Measurements from ENCODE around the gene ITSN2.

GRCh38 chr2:24182507-24182906 lies 177.8 kb downstream of the ITSN2 start:
- TF ChIP-seq CTCF (IDR thresholded peaks at IDR 0.05; ENCODE audit: low read depth, low read length, missing input control) (no peak), FOXA2 (IDR thresholded peaks at IDR 0.05) (no peak), REST (IDR thresholded peaks at IDR 0.05) (no peak), SP1 (IDR thresholded peaks at IDR 0.05) (no peak), TAF1 (conservative IDR thresholded peaks at IDR 0.05) (no peak), RXRA (IDR thresholded peaks at IDR 0.05) (no peak)
